SU-DHL-6 (cell line): Measurements from ENCODE around the gene TMPRSS13.

Source experiments
- H2AFZ ChIP-seq: fragments of 200-600 bp; sonication (generic); 2 replicates; pipeline ENCODE4 v1.6.1; 2014; ENCODE audit warnings: low read depth, mild to moderate bottlenecking, moderate library complexity, mixed read lengths, antibody characterized with exemption, low read length; ENCODE audit not compliant: severe bottlenecking
- H3F3A ChIP-seq: fragments of 200-600 bp; shearing (Covaris generic); 2 replicates; pipeline ENCODE4 v1.6.0; 2016; ENCODE audit warnings: antibody characterized with exemption, mild to moderate bottlenecking; ENCODE audit not compliant: insufficient read depth
- H3K27ac ChIP-seq: fragments of 200-600 bp; sonication (generic); 2 replicates; pipeline ENCODE4 v1.5.1; 2016; ENCODE audit warnings: low read depth, mild to moderate bottlenecking, low read length, moderate library complexity, mixed read lengths
- H3K27me3 ChIP-seq: fragments of 200-600 bp; sonication (generic), shearing (Covaris generic); 2 replicates; pipeline ENCODE4 v1.6.0; 2014; ENCODE audit warnings: mild to moderate bottlenecking, low read length
- H3K36me3 ChIP-seq: fragments of 200-600 bp; sonication (generic); 2 replicates; pipeline ENCODE4 v1.6.1; 2014; ENCODE audit warnings: mild to moderate bottlenecking, low read length, mixed read lengths
- H3K4me2 ChIP-seq: fragments of 300-600, 200-600 bp; shearing (Covaris generic), sonication (generic); 2 replicates; pipeline ENCODE4 v1.6.0; 2014; ENCODE audit warnings: low read length, low read depth, mild to moderate bottlenecking; ENCODE audit not compliant: poor library complexity, severe bottlenecking
- H3K4me3 ChIP-seq: fragments of 200-600 bp; sonication (generic); 2 replicates; pipeline ENCODE4 v1.5.1; 2014; ENCODE audit warnings: antibody characterized with exemption, low read length, mild to moderate bottlenecking, mixed read lengths; ENCODE audit not compliant: insufficient read depth, poor library complexity, severe bottlenecking
- H3K79me2 ChIP-seq: fragments of 200-600 bp; sonication (generic); 2 replicates; pipeline ENCODE4 v1.6.1; 2014; ENCODE audit warnings: mild to moderate bottlenecking, low read length, moderate library complexity; ENCODE audit not compliant: insufficient read depth
- H3K9ac ChIP-seq: fragments of 200-600 bp; sonication (generic); 2 replicates; pipeline ENCODE4 v1.7.0; 2014; ENCODE audit warnings: mild to moderate bottlenecking, low read length
- H3K9me2 ChIP-seq: fragments of 200-600 bp; sonication (generic); replicated peaks from 2 replicates; pipeline ENCODE4 v1.6.1; 2014; ENCODE audit warnings: low read length; ENCODE audit not compliant: insufficient read depth
- H3K9me3 ChIP-seq: fragments of 200-600 bp; sonication (generic); 2 replicates; pipeline ENCODE4 v1.6.1; 2014; ENCODE audit warnings: low read length, mixed read lengths; ENCODE audit not compliant: insufficient read depth
- H4K20me1 ChIP-seq: fragments of 200-600 bp; sonication (generic); 2 replicates; pipeline ENCODE4 v1.6.1; 2014; ENCODE audit warnings: low read depth, mild to moderate bottlenecking, antibody characterized with exemption, low read length, moderate library complexity, mixed read lengths
- EZH2phosphoT487 ChIP-seq: fragments of 200-600 bp; sonication (generic), shearing (Covaris generic); conservative IDR thresholded peaks from 2 replicates; pipeline ENCODE4 v1.6.1; 2018; ENCODE audit warnings: mild to moderate bottlenecking, antibody characterized with exemption, low read length, moderate library complexity, mixed read lengths
- TF ChIP-seq, protein P1 (sequence below): fragments of 200-600 bp; sonication (generic); IDR thresholded peaks from one replicate; pipeline ENCODE4 v1.5.1; 2017; ENCODE audit warnings: antibody characterized with exemption, mild to moderate bottlenecking, low read length, moderate library complexity; ENCODE audit not compliant: insufficient read depth, poor library complexity, severe bottlenecking

TMPRSS13 gene

DNA sequence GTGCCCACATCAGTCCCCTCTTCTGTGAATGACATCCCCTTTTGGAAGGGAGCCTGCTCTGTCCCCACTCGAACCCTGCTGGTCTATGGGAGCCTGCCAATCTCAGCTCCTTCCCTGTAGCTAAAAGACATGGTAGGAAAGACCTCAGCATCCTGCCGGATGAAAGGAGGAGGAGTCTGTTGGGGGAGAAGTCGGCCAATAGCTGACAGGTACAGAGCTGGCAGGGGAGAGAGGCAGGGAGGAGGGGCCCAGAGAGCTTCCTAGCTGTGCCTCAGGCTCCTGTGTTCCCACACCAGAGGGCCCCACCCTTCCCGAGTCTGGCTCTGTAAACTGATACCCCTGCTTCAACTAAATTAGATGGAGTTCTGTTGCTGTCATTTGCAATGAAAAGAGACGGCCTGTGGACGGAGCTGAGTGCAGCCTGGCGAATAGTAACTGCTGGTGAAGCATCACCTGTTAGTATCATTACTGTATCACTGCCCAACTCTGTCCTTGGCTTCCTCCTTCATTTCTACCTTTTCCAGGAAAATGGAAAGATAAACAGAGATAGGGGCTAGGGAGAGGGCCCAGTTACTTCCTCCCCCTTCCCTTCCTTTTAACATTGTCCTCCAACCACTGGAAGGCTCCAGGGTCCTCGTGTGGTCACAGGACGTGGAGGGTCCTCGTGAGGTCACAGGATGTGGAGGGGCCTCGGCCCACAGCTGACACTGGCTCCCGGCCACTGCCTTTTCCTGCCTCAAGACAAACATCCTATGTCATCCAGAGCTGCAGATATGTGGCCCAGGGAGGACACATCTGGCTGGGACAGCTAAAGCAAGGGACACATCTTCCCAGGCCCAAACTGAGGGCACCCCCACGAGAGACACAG lies 67.8 kb downstream of the TMPRSS13 start:
- Histone ChIP-seq H3K27me3 (no peaks in the 10 kb centered on the region), H3K9ac (no peak overlapping the region), H3K27ac (no peak overlapping the region), H3K36me3 (no peaks in the 10 kb centered on the region), H4K20me1 (no peaks in the 10 kb centered on the region), H3K4me2 (no peak overlapping the region), H3K9me2 (no peaks in the 10 kb centered on the region), H3F3A (no peaks in the 10 kb centered on the region), H3K79me2 (no peaks in the 10 kb centered on the region), H2AFZ (no peak overlapping the region), H3K4me3 (no peak overlapping the region), H3K9me3 (no peaks in the 10 kb centered on the region)
- TF ChIP-seq, protein P1, sequence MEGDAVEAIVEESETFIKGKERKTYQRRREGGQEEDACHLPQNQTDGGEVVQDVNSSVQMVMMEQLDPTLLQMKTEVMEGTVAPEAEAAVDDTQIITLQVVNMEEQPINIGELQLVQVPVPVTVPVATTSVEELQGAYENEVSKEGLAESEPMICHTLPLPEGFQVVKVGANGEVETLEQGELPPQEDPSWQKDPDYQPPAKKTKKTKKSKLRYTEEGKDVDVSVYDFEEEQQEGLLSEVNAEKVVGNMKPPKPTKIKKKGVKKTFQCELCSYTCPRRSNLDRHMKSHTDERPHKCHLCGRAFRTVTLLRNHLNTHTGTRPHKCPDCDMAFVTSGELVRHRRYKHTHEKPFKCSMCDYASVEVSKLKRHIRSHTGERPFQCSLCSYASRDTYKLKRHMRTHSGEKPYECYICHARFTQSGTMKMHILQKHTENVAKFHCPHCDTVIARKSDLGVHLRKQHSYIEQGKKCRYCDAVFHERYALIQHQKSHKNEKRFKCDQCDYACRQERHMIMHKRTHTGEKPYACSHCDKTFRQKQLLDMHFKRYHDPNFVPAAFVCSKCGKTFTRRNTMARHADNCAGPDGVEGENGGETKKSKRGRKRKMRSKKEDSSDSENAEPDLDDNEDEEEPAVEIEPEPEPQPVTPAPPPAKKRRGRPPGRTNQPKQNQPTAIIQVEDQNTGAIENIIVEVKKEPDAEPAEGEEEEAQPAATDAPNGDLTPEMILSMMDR: no peak
- no peak for TF ChIP-seq EZH2phosphoT487

DNA sequence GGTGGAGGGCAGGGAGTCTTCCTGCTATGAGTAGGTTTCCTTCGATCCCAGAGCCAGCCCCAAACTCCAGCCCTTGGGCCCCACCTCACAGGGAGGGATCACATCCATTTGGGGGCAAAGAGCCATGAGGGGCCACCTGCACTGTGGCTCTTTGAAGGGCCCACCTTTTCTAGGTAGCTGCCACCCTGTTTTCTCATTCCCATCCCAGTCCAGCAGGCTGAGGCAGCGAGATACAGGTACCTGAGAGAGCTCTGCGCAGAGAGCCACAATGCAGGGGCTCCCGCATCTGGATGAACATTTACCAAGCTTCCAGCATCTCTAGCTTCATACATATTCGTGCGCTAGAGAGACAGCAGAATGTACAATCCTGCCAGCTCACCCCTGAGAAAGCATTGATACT lies 69.1 kb downstream of the TMPRSS13 start:
- H4K20me1 ChIP-seq: no peaks in the 10 kb centered on the region
- H2AFZ ChIP-seq: no peak overlapping the region

DNA sequence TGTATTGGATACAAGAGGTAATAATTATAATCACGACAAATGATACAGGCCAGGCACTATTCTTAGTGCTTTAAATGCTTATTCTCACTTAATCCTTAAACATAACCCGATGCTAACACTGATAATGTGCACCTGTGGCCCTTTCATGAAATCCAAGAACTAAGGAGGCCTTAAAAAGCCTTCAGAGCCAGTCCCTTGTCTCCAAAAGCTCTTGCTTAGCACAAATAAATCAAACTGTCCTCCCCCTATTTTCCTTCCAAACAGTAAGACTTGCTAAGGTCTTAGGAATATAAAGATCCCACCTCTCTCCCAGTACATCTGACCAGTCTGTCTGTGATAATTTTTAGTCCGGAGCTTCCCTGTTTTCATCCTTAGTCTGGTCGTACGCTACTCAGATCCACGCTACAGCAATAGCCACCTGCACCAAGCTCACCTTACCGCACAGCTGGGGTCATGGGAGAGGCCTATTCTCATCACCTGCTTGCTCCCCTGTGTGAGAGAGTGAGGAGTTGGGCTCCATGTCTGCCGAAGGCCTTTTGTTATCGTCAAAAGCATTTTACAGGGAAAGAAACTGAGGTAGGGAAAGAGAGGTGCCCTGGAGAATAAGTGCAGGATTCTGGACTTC lies 69.6 kb downstream of the TMPRSS13 start:
- Histone ChIP-seq H4K20me1 (no peaks in the 10 kb centered on the region), H3K27me3 (no peaks in the 10 kb centered on the region), H2AFZ (no peak overlapping the region), H3K9me2 (no peaks in the 10 kb centered on the region), H3K36me3 (no peaks in the 10 kb centered on the region), H3F3A (no peaks in the 10 kb centered on the region), H3K4me2 (no peak overlapping the region), H3K79me2 (no peaks in the 10 kb centered on the region), H3K27ac (no peak overlapping the region), H3K9me3 (no peaks in the 10 kb centered on the region), H3K9ac (no peak overlapping the region), H3K4me3 (no peak overlapping the region)
- TF ChIP-seq EZH2phosphoT487: no peak
- TF ChIP-seq, protein P1: no peak

More for the DNA sequence above, 69.1 kb downstream of the TMPRSS13 start:
- no peaks in the 10 kb centered on the region for H3K9me3 ChIP-seq
- H3K9ac ChIP-seq: no peak overlapping the region
- no peak overlapping the region for H3K27ac ChIP-seq
- TF ChIP-seq EZH2phosphoT487: no peak
- TF ChIP-seq, protein P1: no peak
- H3K79me2 ChIP-seq: no peaks in the 10 kb centered on the region
- H3F3A ChIP-seq: no peaks in the 10 kb centered on the region
- no peaks in the 10 kb centered on the region for H3K9me2 ChIP-seq
- H3K36me3 ChIP-seq: no peaks in the 10 kb centered on the region
- no peak overlapping the region for H3K4me2 ChIP-seq
- H3K27me3 ChIP-seq: no peaks in the 10 kb centered on the region
- no peak overlapping the region for H3K4me3 ChIP-seq
